ENCODE measurements around the gene CPZ.
"Not testable (repeated sequence)": the region's sequence is repeated elsewhere in the genome, so short reads cannot be mapped to it uniquely, and the experiment has no call there.

Gene CPZ

DNA sequence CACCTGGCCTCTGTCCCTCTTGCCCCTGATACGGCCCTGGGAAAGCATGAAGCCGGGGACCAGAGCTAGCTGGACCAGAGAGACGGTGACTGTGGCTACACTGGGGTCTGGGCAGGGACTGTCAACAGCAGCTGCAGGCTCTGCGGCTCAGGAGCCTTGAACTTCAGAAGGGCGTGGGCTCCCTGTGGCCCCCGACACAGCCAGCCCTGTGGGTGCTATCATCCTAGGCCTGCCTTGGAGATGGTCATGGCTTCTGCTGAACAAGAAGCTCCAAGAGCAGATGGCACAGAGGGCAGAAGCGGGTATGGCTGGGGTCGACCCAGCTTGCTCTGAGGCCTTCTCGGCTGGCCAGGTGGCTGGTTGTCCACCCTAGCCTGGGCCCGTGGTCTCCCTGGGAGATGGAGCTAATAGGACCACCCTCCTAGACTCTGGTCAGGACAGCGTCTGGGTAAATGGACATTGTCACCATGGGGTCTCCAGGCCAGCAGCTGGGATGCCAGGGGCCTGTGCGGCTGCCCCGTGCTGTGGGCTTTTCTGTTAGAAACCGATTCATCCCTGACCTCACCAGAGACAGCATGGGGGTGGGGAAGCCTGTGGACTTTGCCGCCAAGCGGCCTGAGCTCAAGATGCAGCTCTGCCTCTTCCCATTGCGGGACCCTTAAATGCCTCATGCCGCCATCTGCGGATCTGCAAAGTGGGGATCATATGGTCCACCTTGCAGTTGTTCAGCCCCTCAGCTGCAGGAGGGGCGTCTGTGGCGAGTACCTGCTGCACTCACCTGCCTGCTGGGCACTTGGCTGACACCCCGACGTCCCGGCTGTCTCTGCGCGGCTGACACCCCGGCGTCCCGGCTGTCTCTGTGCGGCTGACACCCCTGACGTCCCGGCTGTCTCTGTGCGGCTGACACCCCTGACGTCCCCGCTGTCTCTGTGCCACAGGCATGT is 21.1 kb downstream of the CPZ start:
- no peak for DNase-seq

DNA sequence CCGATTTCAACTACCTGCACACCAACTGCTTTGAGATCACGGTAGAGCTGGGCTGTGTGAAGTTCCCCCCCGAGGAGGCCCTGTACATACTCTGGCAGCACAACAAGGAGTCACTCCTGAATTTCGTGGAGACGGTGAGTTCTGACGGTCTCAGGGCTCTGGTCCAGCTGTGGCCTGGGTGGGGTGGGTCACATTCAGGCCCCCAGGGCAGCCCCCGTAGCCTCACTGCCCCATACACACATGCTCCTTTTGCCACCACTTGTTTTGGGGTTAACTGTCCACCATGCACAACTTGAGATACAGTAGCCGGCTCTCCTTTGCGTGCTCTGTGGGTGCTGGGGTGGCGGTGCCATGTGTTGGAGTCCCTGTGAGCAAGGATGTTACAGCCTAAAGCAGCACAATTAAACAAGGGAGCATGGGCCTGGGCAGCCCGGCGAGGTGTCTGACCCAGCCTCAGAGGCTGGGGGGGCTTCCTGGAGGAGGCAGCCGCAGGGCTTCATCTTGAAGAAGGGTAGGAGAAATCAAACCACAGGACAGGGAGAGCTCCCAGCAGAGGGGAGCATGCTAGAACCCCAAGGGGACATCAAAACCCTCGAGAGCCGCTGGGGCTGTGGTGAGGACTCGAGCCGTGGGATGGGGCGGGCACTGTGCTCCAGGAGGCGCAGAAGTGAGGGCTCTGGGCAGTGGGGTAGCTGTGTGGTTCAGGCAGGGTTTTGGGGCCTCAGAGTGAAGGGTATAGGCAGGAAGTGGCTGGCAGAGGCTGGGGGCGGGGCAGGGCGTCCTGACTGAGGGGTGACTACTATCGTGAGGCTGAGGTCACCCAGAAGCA is 22.0 kb downstream of the CPZ start:
- no peak for DNase-seq

- DNase-seq, result no peak
Observed at GRCh38 chr4:8615366-8615765, 22.8 kb downstream of the CPZ start.

- no peak for DNase-seq
Observed at GRCh38 chr4:8615921-8616787, 23.6 kb downstream of the CPZ start.

DNA sequence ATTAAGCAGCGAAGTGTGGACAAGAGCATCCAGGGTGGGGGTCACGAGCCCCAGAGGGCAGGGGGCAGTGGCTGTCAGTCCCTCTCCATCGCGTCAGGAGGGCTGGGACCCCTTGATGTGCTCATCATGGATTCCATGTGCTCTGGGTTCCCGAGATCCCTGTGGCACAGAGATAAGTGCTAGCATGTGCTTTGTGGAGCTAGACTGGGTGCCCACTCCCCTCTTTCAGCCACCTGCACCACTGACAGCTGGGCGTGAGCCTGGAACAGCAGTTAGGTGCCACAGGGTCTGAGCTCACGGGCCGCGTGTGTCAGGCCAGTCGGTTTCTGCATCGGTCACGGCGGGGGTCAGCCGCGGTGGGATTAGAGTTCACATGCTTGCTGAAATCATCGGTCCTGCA is 24.3 kb downstream of the CPZ start:
- DNase-seq, result no peak

GRCh38 chr4:8617486-8618040 is 25.0 kb downstream of the CPZ start:
- no peak for DNase-seq

DNA sequence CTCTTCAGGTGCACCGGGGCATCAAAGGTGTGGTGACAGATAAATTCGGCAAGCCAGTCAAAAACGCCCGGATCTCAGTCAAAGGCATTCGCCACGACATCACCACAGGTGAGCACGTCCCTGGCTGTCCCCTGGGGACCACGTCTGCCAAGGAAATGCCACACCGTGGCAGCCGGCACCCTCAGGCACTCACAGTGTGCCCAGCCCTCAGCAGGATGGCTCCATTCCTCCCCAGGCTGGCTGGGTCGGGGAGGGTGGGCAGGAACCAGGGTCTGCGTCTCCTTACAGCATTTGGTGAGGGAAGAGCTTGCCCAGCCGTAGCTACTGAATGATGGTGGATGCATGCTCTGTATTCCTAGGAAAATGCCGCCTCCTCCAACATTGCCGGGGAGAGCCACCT is 25.9 kb downstream of the CPZ start:
- DNase-seq, result no peak

DNA sequence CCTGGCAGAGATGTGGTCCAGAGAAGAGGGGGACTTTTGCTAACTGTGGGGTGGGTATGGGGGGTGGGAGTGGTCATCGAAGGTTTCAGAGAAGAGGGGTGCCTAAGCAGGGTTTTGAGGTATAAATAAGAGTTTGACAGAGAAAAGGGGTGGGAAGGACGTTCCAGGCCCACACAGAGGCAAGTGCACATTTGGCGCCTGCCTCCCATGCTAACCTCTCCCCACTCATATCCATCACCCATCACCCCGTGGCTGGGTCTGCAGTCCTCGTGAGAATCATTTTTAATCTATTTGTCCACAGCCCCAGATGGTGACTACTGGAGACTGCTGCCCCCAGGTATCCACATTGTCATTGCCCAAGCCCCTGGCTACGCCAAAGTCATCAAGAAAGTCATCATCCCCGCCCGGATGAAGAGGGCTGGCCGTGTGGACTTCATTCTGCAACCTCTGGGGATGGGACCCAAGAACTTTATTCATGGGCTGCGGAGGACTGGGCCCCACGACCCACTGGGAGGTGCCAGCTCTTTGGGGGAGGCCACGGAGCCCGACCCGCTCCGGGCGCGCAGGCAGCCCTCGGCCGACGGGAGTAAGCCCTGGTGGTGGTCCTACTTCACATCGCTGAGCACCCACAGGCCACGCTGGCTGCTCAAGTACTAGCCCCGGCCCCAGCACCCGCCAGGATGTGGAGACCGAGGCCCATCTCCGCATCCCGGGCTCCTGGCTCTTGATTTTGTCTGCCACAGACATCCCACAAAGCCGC is 26.6 kb downstream of the CPZ start:
- DNase-seq, result no peak

DNA sequence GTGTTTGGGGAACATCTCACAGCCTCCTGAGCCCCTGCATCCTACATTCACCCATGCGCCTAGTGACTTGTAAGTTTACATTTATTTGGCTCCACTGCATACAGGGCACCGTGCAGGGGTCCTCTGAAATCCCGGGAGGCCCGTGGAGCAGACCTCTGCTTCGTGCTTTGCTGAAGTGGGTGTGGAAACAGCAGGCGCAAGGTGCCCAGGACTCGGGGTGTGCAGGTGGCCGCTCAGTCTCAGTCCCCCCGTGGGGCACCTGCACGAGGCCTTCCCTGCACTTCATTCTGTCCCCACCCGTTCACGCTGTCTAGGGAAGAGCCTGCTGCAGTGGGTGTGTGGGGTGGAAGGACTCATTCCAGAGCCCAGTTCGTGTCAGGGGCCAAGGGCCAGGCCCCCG is 28.6 kb downstream of the CPZ start:
- not testable (repeated sequence) for DNase-seq

DNA sequence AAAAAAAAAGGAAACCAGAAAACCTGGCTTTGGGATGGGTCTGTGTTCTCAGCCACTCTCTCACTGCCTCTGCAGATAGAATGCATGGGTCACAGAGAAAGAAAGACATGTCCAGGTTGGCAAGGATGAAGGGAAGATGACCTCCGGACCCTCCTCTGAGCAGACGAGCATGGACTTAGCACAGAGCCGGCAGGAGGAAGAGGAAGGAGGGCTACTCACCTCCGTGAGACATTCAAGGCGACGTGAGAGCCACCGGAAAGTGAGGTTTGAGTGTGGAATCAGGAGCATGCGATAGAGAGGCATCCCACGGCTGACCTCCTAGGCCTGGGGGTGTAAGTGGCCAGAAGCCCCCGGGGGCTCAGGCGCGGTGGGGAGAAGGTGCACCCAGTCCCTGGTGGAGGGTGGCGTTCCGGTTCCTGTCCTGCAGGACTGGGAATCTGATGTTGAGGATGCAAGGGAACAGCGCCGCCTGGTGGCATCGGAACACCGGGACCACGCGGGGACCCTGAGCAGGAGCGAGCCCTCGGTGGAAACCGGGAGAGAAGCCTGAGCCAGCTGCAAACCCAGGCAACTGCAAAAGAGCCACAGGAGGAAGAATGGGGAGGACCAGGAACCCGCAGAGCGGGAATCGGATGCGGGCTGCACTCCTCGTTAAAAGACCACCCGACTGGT is 32.2 kb downstream of the CPZ start:
- DNase-seq, result not testable (repeated sequence)

DNA sequence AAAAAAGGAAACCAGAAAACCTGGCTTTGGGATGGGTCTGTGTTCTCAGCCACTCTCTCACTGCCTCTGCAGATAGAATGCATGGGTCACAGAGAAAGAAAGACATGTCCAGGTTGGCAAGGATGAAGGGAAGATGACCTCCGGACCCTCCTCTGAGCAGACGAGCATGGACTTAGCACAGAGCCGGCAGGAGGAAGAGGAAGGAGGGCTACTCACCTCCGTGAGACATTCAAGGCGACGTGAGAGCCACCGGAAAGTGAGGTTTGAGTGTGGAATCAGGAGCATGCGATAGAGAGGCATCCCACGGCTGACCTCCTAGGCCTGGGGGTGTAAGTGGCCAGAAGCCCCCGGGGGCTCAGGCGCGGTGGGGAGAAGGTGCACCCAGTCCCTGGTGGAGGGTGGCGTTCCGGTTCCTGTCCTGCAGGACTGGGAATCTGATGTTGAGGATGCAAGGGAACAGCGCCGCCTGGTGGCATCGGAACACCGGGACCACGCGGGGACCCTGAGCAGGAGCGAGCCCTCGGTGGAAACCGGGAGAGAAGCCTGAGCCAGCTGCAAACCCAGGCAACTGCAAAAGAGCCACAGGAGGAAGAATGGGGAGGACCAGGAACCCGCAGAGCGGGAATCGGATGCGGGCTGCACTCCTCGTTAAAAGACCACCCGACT is 37.8 kb downstream of the CPZ start:
- not testable (repeated sequence) for DNase-seq

DNA sequence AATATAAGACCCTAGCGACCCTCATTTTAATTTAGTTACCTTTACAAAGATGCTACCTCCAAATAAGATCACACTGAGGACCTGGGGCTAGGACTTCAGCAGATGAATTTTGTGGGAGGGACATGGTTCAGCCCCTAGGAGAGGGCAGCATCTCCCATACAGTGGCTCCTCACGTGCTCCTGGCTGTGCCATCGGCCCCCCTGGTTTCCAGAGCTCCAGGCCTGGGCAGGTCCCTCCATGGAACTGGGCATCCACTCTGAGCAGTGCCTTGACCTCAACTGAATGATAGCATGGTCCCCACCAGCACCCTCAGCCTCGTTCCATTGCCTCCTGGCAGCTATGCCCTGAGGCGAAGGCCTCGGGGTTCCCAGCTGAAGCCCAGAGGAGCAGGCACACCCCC is 39.3 kb downstream of the CPZ start:
- DNase-seq, result not testable (repeated sequence)

- not testable (repeated sequence) for DNase-seq
Observed at GRCh38 chr4:8634773-8635172, 42.2 kb downstream of the CPZ start.

GRCh38 chr4:8635897-8636554 is 43.5 kb downstream of the CPZ start:
- DNase-seq, result not testable (repeated sequence)

DNA sequence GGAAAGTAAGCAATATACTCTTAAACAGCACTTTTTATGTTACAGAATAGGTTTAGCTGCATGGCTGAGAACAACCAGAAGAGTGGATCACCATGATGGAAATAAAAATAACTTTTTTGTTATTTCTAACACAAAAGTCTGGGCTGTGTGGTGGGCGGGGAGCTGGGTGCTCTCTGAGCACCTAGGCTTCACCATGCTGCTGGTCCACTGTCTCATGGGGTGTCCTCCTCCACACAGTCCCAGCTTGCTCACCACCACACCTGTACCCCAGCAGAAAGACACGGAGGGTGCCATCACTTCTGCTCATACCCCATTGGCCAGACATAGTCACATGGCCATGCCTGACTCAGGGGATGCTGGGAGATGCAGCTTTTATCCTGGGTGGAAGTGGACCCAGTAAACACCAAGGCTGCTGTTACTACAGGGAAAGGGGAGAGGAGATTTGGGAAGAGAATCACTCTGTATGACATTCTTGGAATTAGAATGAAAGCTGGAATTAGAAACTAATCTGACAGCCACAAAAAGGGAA is 45.0 kb downstream of the CPZ start:
- DNase-seq, result no peak

DNA sequence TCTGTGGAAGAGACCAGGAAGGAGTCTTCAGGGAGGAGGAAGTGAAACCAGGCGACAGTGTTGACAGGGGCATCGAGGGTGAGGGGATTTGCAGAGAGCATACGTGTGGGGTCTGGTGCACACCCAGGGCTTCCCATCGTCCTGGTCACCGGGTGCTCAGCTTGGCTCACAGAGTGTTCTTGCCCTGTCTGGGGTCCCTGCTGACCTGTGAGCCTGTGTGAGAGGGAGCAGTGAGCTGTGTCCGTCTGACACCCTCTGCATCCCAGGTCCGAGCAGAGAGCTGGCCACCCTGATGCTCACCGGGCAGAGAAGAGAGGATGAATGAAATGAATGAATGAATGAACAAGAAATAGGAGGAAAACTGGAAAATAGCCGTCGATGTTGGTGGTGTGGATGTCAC is 46.5 kb downstream of the CPZ start:
- no peak for DNase-seq

- DNase-seq, result no peak
Observed at GRCh38 chr4:8639777-8640720, 47.5 kb downstream of the CPZ start.

DNA sequence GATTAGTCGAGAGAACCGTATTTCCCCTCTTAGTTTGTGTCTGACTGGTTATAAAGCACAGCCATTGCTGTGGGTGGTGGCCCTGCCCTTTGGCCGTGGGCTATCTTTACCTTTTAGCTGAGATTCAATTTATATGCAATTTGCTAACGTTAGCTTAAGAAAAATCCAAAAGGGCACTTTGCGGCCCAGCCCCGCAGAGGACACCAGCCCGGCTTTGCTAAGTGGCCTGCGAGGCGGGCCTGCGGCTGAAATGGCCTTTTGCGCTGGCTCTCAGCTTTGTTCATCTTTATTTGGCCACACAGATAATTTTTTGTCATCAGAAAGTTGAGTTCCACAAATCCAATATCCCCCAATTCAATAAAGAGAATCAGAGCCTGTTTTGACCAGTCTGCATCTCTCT is 48.3 kb downstream of the CPZ start:
- no peak for DNase-seq

GRCh38 chr4:8641256-8641655 is 48.7 kb downstream of the CPZ start:
- DNase-seq, result no peak
